ENCODE measurements around the gene EIF4G1.

The EIF4G1 gene

GRCh38 chr3:184299488-184300377 is 14.7 kb upstream of the EIF4G1 start:
- Histone ChIP-seq H4K91ac (ENCODE audit: low read depth, low read length, poor library complexity) (no peak overlapping the region), H3K4me3 (ENCODE audit: low read length in 2 of 2) (peak overlapping the region; percentile 86 to 94), H4K8ac (ENCODE audit: low read depth, low read length) (no peak overlapping the region), H2BK120ac (ENCODE audit: low read depth, low read length) (no peak overlapping the region), H3K9me3 (replicated peaks in 1 of 2; ENCODE audit: control insufficient read depth in 2 of 2, insufficient read depth in 1 of 2, low read depth in 1 of 2, low read length in 2 of 2) (no peaks in the 10 kb centered on the region), H2BK15ac (ENCODE audit: low read length) (no peak overlapping the region), H3K27me3 (ENCODE audit: control insufficient read depth in 3 of 3, insufficient read depth in 3 of 3, low read depth in 1 of 3, low read length in 3 of 3) (peaks cover 0 to 9% (median 0%) of the 10 kb centered on the region in 3 experiments), H3K4me2 (ENCODE audit: insufficient read depth, low read length, poor library complexity, severe bottlenecking) (peak overlapping the region; percentile 78), H3K36me3 (replicated peaks in 1 of 2; ENCODE audit: control insufficient read depth in 2 of 2, insufficient read depth in 2 of 2, low read length in 2 of 2) (peaks cover 36 to 48% of the 10 kb centered on the region in 2 donors), H3K9ac (ENCODE audit: low read depth, low read length, poor library complexity) (peak overlapping the region; percentile 96), H3K4ac (ENCODE audit: low read length) (no peak overlapping the region), H2BK12ac (ENCODE audit: low read length) (no peak overlapping the region), H3K23ac (ENCODE audit: low read depth, low read length, poor library complexity) (peak overlapping the region; percentile 92), H3K14ac (ENCODE audit: low read length) (peak overlapping the region; percentile 57), H2AFZ (ENCODE audit: low read length) (peak overlapping the region; percentile 87), H2AK5ac (ENCODE audit: low read depth, low read length) (peak overlapping the region; percentile 78), H3K4me1 (ENCODE audit: control insufficient read depth in 2 of 2, insufficient read depth in 1 of 2, low read depth in 1 of 2, low read length in 2 of 2) (peaks cover 3 to 6% of the 10 kb centered on the region in 2 donors), H3K18ac (ENCODE audit: low read length) (peak overlapping the region; percentile 84), H3K79me1 (ENCODE audit: low read depth, low read length) (peaks cover 6% of the 10 kb centered on the region), H2BK5ac (ENCODE audit: low read length) (peak overlapping the region; percentile 35), H3K27ac (replicated peaks; ENCODE audit: low read length) (no peak overlapping the region)
- WGBS, 2 donors (ENCODE audit: extremely low coverage in 2 of 2, insufficient read length in 2 of 2, insufficient replicate concordance in 1 of 2), result no CpG with 5 or more reads among the region's 29 CpGs
- no peak for DNase-seq (ENCODE audit: low spot score)

DNA sequence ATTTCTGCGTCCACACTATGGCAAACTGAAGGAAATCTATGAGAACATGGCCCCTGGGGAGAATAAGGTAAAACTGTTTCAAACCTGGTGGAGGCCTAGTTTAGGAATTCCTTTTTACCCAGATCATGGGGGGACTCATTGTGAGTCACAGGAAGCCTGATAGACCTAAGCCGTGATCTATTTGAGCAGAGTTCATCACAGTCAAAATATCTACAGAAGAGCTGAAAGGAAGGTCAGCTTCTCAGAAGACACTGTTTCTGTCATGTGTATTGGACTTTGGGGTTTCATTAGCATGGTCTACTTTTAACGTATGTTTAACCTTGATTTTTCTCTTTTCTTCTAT is 14.1 kb upstream of the EIF4G1 start:
- no peak overlapping the region for H3K9ac ChIP-seq (ENCODE audit: low read depth, low read length, poor library complexity)
- H3K18ac ChIP-seq (ENCODE audit: low read length), result no peak overlapping the region
- no peak overlapping the region for H2AK5ac ChIP-seq (ENCODE audit: low read depth, low read length)
- no peak overlapping the region for H4K8ac ChIP-seq (ENCODE audit: low read depth, low read length)
- H3K4me3 ChIP-seq (ENCODE audit: low read length in 2 of 2), result peak overlapping the region in 1 of 2 donors; percentile 86
- peaks cover 0 to 3% (median 0%) of the 10 kb centered on the region in 3 experiments for H3K27me3 ChIP-seq (ENCODE audit: control insufficient read depth in 3 of 3, insufficient read depth in 3 of 3, low read depth in 1 of 3, low read length in 3 of 3)
- H4K91ac ChIP-seq (ENCODE audit: low read depth, low read length, poor library complexity), result no peak overlapping the region
- H3K9me3 ChIP-seq (replicated peaks in 1 of 2; ENCODE audit: control insufficient read depth in 2 of 2, insufficient read depth in 1 of 2, low read depth in 1 of 2, low read length in 2 of 2), result no peaks in the 10 kb centered on the region
- no CpG with 5 or more reads among the region's 3 CpGs for WGBS, 2 donors (ENCODE audit: extremely low coverage in 2 of 2, insufficient read length in 2 of 2, insufficient replicate concordance in 1 of 2)
- H3K36me3 ChIP-seq (replicated peaks in 1 of 2; ENCODE audit: control insufficient read depth in 2 of 2, insufficient read depth in 2 of 2, low read length in 2 of 2), result peaks cover 36 to 54% of the 10 kb centered on the region in 2 donors
- no peak overlapping the region for H2AFZ ChIP-seq (ENCODE audit: low read length)
- H2BK15ac ChIP-seq (ENCODE audit: low read length), result no peak overlapping the region
- no peak overlapping the region for H3K4me2 ChIP-seq (ENCODE audit: insufficient read depth, low read length, poor library complexity, severe bottlenecking)
- H3K23ac ChIP-seq (ENCODE audit: low read depth, low read length, poor library complexity), result no peak overlapping the region
- peaks cover 6% of the 10 kb centered on the region for H3K79me1 ChIP-seq (ENCODE audit: low read depth, low read length)
- peaks cover 3 to 6% of the 10 kb centered on the region in 2 donors for H3K4me1 ChIP-seq (ENCODE audit: control insufficient read depth in 2 of 2, insufficient read depth in 1 of 2, low read depth in 1 of 2, low read length in 2 of 2)
- no peak overlapping the region for H3K4ac ChIP-seq (ENCODE audit: low read length)
- H3K27ac ChIP-seq (replicated peaks; ENCODE audit: low read length), result no peak overlapping the region
- H2BK120ac ChIP-seq (ENCODE audit: low read depth, low read length), result no peak overlapping the region
- H2BK5ac ChIP-seq (ENCODE audit: low read length), result no peak overlapping the region
- no peak for DNase-seq (ENCODE audit: low spot score)
- no peak overlapping the region for H3K14ac ChIP-seq (ENCODE audit: low read length)
- no peak overlapping the region for H2BK12ac ChIP-seq (ENCODE audit: low read length)

DNA sequence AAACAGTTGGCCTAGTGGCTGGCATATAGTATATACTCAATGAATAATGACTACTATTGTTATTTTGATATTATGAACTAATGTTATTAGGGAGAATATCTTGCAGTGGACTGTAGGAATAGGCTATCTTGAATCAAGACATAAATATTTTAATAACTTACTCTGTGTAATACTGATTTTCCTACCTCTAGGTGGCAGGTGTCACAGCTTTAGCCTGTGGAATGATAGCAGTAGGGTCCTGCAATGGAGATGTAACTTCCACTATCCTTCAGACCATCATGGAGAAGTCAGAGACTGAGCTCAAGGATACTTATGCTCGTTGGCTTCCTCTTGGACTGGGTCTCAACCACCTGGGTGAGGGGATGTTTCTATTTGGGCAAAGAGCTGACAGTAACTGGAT is 8.8 kb upstream of the EIF4G1 start:
- Histone ChIP-seq H2BK5ac (ENCODE audit: low read length) (no peak overlapping the region), H3K27ac (replicated peaks; ENCODE audit: low read length) (no peak overlapping the region), H2BK120ac (ENCODE audit: low read depth, low read length) (no peak overlapping the region), H4K91ac (ENCODE audit: low read depth, low read length, poor library complexity) (no peak overlapping the region), H3K27me3 (ENCODE audit: control insufficient read depth in 3 of 3, insufficient read depth in 3 of 3, low read depth in 1 of 3, low read length in 3 of 3) (no peaks in the 10 kb centered on the region), H3K23ac (ENCODE audit: low read depth, low read length, poor library complexity) (no peak overlapping the region), H3K36me3 (replicated peaks in 1 of 2; ENCODE audit: control insufficient read depth in 2 of 2, insufficient read depth in 2 of 2, low read length in 2 of 2) (peaks cover 64 to 91% of the 10 kb centered on the region in 2 donors), H3K4me3 (ENCODE audit: low read length in 2 of 2) (no peak overlapping the region), H3K14ac (ENCODE audit: low read length) (no peak overlapping the region), H3K18ac (ENCODE audit: low read length) (no peak overlapping the region), H3K79me1 (ENCODE audit: low read depth, low read length) (no peaks in the 10 kb centered on the region), H3K4me2 (ENCODE audit: insufficient read depth, low read length, poor library complexity, severe bottlenecking) (no peak overlapping the region), H3K9me3 (replicated peaks in 1 of 2; ENCODE audit: control insufficient read depth in 2 of 2, insufficient read depth in 1 of 2, low read depth in 1 of 2, low read length in 2 of 2) (no peaks in the 10 kb centered on the region), H3K4me1 (ENCODE audit: control insufficient read depth in 2 of 2, insufficient read depth in 1 of 2, low read depth in 1 of 2, low read length in 2 of 2) (no peaks in the 10 kb centered on the region), H4K8ac (ENCODE audit: low read depth, low read length) (no peak overlapping the region), H2AFZ (ENCODE audit: low read length) (no peak overlapping the region), H2BK15ac (ENCODE audit: low read length) (no peak overlapping the region), H2BK12ac (ENCODE audit: low read length) (no peak overlapping the region), H2AK5ac (ENCODE audit: low read depth, low read length) (no peak overlapping the region), H3K9ac (ENCODE audit: low read depth, low read length, poor library complexity) (no peak overlapping the region), H3K4ac (ENCODE audit: low read length) (no peak overlapping the region)
- WGBS, 2 donors (ENCODE audit: extremely low coverage in 2 of 2, insufficient read length in 2 of 2, insufficient replicate concordance in 1 of 2), result no CpG with 5 or more reads among the region's 1 CpG
- no peak for DNase-seq (ENCODE audit: low spot score)

DNA sequence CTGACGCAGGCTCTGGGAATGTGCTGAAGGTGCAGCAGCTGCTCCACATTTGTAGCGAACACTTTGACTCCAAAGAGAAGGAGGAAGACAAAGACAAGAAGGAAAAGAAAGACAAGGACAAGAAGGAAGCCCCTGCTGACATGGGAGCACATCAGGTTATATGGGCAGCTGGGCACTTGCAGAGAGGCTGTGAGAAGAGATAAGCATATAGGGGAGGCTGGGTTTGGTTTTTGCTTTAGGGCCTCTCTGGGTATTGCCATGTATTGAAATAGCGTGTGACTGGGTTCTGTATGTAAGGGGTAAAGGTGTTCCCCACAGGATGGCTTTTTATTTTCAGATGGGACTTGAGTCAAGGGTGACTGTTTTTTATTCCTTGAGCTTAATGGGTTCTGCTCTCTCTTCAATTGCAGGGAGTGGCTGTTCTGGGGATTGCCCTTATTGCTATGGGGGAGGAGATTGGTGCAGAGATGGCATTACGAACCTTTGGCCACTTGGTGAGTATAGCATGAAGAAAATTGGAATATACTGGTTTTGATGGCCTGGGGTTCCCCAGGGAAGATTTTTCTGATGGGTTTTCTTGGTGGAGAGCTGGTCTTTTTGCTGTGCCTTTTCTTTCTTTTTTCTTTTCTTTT is 7.9 kb upstream of the EIF4G1 start:
- Histone ChIP-seq H3K4me3 (ENCODE audit: low read length in 2 of 2) (no peak overlapping the region), H2BK15ac (ENCODE audit: low read length) (no peak overlapping the region), H4K8ac (ENCODE audit: low read depth, low read length) (no peak overlapping the region), H3K14ac (ENCODE audit: low read length) (no peak overlapping the region), H3K27ac (replicated peaks; ENCODE audit: low read length) (no peak overlapping the region), H3K9ac (ENCODE audit: low read depth, low read length, poor library complexity) (no peak overlapping the region), H2AK5ac (ENCODE audit: low read depth, low read length) (no peak overlapping the region), H3K23ac (ENCODE audit: low read depth, low read length, poor library complexity) (no peak overlapping the region), H3K36me3 (replicated peaks in 1 of 2; ENCODE audit: control insufficient read depth in 2 of 2, insufficient read depth in 2 of 2, low read length in 2 of 2) (peaks cover 60 to 82% of the 10 kb centered on the region in 2 donors), H2BK12ac (ENCODE audit: low read length) (no peak overlapping the region), H3K4ac (ENCODE audit: low read length) (no peak overlapping the region), H3K18ac (ENCODE audit: low read length) (no peak overlapping the region), H3K4me1 (ENCODE audit: control insufficient read depth in 2 of 2, insufficient read depth in 1 of 2, low read depth in 1 of 2, low read length in 2 of 2) (no peaks in the 10 kb centered on the region), H2BK5ac (ENCODE audit: low read length) (no peak overlapping the region), H3K79me1 (ENCODE audit: low read depth, low read length) (no peaks in the 10 kb centered on the region), H2AFZ (ENCODE audit: low read length) (no peak overlapping the region), H3K27me3 (ENCODE audit: control insufficient read depth in 3 of 3, insufficient read depth in 3 of 3, low read depth in 1 of 3, low read length in 3 of 3) (no peaks in the 10 kb centered on the region), H3K9me3 (replicated peaks in 1 of 2; ENCODE audit: control insufficient read depth in 2 of 2, insufficient read depth in 1 of 2, low read depth in 1 of 2, low read length in 2 of 2) (no peaks in the 10 kb centered on the region), H2BK120ac (ENCODE audit: low read depth, low read length) (no peak overlapping the region), H4K91ac (ENCODE audit: low read depth, low read length, poor library complexity) (no peak overlapping the region), H3K4me2 (ENCODE audit: insufficient read depth, low read length, poor library complexity, severe bottlenecking) (no peak overlapping the region)
- DNase-seq (ENCODE audit: low spot score), result no peak
- WGBS, 2 donors (ENCODE audit: extremely low coverage in 2 of 2, insufficient read length in 2 of 2, insufficient replicate concordance in 1 of 2), result no CpG with 5 or more reads among the region's 4 CpGs
